ENCODE results near the gene ANO2.

ANO2 gene

GRCh38 chr12:5945071-5946008 is at the start of gene ANO2:
ANO2 (minus strand) TSS chr12:5945259; CDS start chr12:5945217, 42 bp downstream.
- intact Hi-C loops (cut with DNase I): no loop called here
- peak in 4 of 10 donors; percentile 5 to 81 (median 44) for DNase-seq

GRCh38 chr12:5989621-5990020 is 44.6 kb upstream of the ANO2 start:
- intact Hi-C loops (cut with DNase I): no loop called here
- no peak for DNase-seq

- peak; percentile 65 to 97 (median 82) for DNase-seq
These were observed 43.6 kb upstream of the ANO2 start for GRCh38 chr12:5988659-5989116.

GRCh38 chr12:5988088-5988487 is 43.0 kb upstream of the ANO2 start:
- DNase-seq: no peak
- intact Hi-C loops (cut with DNase I): loop anchor here (1.0 kb wide), 2 partner anchors 52 to 297 kb away; no protein-coding TSS in a partner anchor

More at GRCh38 chr12:5988659-5989116, 43.6 kb upstream of the ANO2 start:
- intact Hi-C loops (cut with DNase I): loop anchor here (1.0 kb wide), 2 partner anchors 52 to 297 kb away; no protein-coding TSS in a partner anchor

GRCh38 chr12:5987573-5987972 is 42.5 kb upstream of the ANO2 start:
- no peak for DNase-seq
- intact Hi-C loops (cut with DNase I): no loop called here

GRCh38 chr12:5985471-5985870 is 40.4 kb upstream of the ANO2 start:
- intact Hi-C loops (cut with DNase I): no loop called here
- peak in 1 of 10 donors; percentile 84 for DNase-seq

GRCh38 chr12:5984873-5985272 is 39.8 kb upstream of the ANO2 start:
- intact Hi-C loops (cut with DNase I): no loop called here
- no peak for DNase-seq

- intact Hi-C loops (cut with DNase I): no loop called here
- DNase-seq: no peak
These were observed 37.0 kb upstream of the ANO2 start for GRCh38 chr12:5982106-5982505.

- intact Hi-C loops (cut with DNase I): no loop called here
- DNase-seq: no peak
These were observed 32.5 kb upstream of the ANO2 start for GRCh38 chr12:5977556-5977955.

- no peak for DNase-seq
- intact Hi-C loops (cut with DNase I): no loop called here
These were observed 31.7 kb upstream of the ANO2 start for GRCh38 chr12:5976711-5977110.

GRCh38 chr12:5976196-5976595 is 31.1 kb upstream of the ANO2 start:
- intact Hi-C loops (cut with DNase I): no loop called here
- DNase-seq: no peak

- intact Hi-C loops (cut with DNase I): no loop called here
These were observed 28.5 kb upstream of the ANO2 start for GRCh38 chr12:5973461-5974115.

GRCh38 chr12:5972387-5972786 is 27.3 kb upstream of the ANO2 start:
- intact Hi-C loops (cut with DNase I): no loop called here

More at GRCh38 chr12:5973461-5974115, 28.5 kb upstream of the ANO2 start:
- DNase-seq: no peak

GRCh38 chr12:5971194-5971850 is 26.3 kb upstream of the ANO2 start:
- DNase-seq: no peak
- intact Hi-C loops (cut with DNase I): no loop called here

More at GRCh38 chr12:5972387-5972786, 27.3 kb upstream of the ANO2 start:
- no peak for DNase-seq

- no peak for DNase-seq
- intact Hi-C loops (cut with DNase I): no loop called here
These were observed 25.1 kb upstream of the ANO2 start for GRCh38 chr12:5969974-5970690.

- peak in 1 of 10 donors; percentile 76 for DNase-seq
- intact Hi-C loops (cut with DNase I): no loop called here
These were observed 24.3 kb upstream of the ANO2 start for GRCh38 chr12:5969156-5969973.

- DNase-seq: no peak
- intact Hi-C loops (cut with DNase I): no loop called here
These were observed 22.8 kb upstream of the ANO2 start for GRCh38 chr12:5967645-5968415.

- DNase-seq: no peak
- intact Hi-C loops (cut with DNase I): no loop called here
These were observed 21.5 kb upstream of the ANO2 start for GRCh38 chr12:5966486-5967095.

Measured in posterior cingulate gyrus (tissue), 11 donors.